SHP77 treated with DMSO at 0.1 percent for 48 hours (cell line): Measurements from ENCODE around the gene TIGIT.
"Not testable (repeated sequence)": the region's sequence is repeated elsewhere in the genome, so short reads cannot be mapped to it uniquely, and the experiment has no call there.

Source experiments
- DNase-seq: peaks from one replicate; lab custom pipeline; 2025; lab: John Stamatoyannopoulos, UW

Gene TIGIT

DNA sequence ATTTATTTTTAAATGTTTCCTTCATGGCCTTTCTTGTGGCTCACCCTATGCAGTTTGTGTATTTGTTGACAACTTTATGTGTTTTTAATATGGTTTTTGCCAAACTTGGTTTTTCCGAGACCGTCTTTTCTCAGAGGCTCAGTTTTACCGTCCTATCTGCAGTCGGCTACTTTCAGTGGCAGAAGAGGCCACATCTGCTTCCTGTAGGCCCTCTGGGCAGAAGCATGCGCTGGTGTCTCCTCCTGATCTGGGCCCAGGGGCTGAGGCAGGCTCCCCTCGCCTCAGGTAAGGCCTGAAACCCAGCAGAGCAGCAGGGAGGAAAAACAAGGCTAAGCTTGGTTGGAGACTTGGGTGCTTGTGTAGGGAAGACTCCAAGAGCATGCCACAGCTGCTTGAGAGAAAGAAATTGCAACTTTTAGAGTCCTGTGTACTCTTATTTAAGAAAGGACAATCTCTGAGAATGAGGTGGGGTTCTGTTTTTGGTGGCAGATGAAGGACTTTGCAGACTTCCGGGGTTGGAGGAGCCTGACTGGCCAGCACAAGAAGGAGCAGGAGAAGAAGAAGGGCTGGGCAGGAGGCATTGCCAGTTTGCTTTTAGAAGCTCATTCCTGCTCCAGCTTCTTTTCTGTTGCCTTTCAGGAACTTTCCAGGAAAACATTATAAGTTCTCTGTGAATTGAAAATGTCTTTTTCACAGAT is at the start of gene TIGIT:
Gene TIGIT, plus strand, starts transcription at position 191 of the 698 bp plus-strand sequence. Its CDS starts 34 bp downstream, at position 225.
- DNase-seq: no peak

DNA sequence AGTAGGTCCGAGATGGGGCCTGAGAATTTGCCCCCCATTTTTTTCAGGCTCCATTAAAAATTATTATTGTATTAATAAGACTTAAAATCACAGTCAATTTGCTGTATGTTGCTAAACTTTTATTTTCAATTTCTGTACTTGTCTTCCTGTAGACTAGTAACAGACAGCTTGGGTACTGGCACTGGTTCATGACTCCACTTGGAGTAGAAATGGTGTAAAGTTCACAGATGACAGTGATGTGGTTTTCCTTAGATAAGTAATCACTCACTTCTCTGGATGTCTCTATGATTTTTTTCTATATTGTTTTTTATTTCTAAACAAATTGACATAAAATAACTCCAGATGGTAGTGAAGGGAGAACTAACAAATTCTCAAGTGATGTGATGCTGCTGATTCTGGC is 40.9 kb upstream of the TIGIT start:
- no peak for DNase-seq

DNA sequence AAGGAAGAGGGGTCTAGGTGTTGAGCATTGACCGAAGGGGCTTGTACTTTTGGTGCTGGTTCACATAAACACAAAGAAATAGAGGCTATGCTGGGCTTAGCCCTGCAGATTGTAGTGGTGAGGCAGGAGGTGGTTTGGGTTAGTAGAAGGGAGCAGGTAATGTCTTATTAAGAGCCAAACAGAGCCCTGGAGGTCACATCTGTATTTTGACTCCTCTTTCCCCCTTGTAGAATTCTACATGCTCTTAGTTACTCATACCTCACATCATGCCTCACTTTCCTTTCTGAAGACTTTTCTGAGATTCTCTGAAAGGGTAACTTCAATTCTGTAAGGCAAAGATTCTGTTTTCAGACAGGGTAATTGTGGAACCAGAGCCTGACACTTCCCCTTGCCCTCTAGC is 40.3 kb upstream of the TIGIT start:
- DNase-seq: no peak

DNA sequence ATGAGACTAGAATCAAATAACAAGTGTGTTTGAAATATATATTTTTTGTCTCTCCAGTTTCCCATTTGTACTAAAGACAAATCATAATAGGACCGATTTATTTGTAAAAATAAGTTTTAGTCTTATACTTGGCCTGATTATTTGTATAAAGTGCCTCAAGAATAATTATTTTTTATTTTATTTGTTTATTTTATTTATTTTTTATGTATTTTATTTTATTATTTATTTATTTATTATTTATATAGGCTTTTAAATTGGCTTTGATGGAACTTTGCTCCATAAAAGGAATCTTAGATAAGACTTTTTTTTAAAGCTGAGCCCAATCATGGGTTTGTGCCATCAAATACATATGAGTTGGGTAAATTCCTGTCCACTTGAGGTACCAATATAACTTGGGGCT is 34.3 kb upstream of the TIGIT start:
- DNase-seq: no peak

DNA sequence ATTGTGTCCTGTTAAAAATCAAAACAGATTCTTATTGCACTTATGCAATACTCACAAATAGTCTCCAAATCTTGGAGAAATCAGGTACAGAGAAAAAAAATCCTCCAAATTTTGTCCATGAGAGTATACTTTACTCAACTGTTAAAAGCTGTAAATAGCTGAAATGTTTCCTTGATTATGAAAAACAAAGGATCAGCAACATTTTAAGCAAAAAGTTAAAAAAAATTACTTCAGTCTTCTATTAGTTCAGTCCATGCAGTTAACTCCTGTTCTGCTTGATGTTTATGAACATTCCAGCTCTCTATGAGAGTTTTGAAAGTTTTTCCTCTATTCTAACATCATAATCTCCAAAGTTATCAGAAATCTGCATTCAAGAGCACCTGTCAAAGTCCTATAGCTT is 33.7 kb upstream of the TIGIT start:
- no peak for DNase-seq

DNA sequence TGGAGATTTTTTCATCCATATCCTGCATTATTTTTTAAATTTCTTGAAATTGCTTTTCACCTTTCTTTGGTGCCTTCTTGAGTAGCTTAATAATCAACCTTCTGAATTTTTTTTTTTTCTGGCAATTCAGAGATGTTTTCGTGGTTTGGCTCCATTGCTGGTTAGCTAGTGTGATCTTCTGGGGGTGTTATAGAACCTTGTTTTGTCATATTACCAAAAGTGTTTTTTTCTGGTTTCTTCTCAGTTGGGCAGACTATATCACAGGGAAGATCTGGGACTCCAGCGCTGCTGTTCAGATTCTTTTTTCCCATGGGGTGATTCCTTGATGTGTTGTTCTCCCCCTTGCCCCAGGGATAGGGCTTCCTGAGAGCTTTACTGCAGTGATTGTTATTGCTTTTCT is 23.8 kb upstream of the TIGIT start:
- no peak for DNase-seq

DNA sequence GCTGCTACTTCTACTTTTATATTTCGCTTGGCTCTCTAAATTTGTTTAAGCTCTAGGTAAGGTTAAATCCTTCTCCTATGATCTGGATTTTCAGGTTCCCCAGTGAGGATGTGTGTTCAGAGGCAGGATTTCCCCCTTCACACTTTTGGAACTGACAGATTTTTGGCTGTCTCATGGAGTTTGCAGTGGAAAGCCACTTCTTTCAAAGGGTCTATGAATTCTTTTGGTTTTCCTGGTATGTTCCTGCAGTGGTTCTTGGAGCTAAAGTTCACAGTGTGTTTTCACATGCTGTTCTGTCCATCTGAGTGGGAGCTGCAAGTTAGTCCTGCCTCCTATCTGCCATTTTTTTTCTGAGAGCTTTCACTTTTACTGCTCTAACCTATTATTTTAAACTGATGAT is 21.6 kb upstream of the TIGIT start:
- no peak for DNase-seq

DNA sequence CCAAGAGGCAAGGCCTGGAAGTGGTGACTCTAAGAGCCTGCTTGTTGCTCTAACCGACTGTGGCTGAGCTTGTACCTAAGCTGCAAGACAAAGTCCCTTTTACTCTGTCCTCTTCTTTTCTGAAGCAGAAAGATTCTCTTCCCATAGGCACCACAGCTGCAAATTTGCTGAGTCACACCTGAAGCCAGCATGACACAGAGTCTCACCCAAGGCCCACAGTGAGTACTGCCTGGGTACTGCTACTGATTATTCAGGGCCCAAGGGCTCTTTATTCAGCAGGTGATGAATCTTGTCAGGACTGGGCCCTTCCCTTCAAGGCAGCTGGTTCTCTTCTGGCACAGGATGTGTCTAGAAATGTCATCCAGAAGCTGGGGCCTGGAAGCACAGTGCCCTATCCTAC is 18.9 kb upstream of the TIGIT start:
- DNase-seq: no peak

DNA sequence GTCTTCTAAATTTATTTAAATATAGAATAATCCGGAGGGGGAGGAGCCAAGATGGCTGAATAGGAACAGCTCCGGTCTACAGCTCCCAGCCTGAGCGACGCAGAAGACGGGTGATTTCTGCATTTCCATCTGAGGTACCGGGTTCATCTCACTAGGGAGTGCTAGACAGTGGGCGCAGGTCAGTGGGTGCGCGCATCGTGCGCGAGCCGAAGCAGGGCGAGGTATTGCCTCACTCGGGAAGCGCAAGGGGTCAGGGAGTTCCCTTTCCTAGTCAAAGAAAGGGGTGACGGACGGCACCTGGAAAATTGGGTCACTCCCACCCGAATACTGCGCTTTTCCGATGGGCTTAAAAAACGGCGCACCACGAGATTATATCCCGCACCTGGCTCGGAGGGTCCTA is 17.0 kb upstream of the TIGIT start:
- DNase-seq: not testable (repeated sequence)

DNA sequence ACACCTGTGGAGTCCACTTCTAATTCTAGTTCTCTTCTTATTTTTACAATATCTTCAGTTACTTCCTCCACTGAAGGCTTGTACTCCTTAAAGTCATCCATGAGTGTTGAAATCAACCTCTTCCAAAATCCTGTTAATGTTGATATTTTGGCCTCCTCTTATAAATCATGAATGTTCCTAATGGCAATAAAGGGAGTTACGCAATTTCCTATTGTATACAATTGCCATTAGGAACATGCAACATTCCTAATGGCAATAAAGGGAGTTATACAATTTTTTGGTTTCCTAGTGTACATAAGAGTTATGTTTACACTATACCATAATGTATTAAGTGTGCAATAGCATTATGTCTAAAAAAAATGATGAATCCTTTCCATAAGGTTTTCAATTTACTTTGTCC is 9.2 kb upstream of the TIGIT start:
- no peak for DNase-seq

DNA sequence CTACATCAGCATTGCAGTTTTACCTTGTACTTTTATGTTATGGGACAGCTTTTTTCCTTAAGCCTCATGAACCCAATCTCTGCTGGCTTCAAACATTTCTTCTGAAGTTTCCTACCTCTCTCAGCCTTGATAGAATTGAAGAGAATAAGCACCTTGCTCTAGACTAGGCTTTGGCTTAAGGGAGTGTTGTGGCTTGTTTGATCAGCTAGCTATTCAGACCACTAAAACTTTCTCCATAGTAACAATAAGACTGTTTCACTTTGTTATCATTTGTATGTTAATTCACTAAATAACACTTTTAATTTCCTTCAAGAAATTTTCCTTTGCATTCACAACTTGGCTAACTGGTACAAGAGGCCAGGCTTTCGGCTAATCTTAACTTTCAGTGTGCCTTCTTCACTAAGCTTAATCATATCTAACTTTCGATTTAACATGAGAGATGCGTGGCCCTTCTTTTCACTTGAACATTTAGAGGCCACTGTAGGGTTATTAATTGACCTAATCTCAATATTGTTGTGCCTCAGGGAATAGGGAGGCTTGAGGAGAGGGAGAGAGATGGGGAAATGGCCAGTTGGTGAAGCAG is 8.1 kb upstream of the TIGIT start:
- DNase-seq: no peak

DNA sequence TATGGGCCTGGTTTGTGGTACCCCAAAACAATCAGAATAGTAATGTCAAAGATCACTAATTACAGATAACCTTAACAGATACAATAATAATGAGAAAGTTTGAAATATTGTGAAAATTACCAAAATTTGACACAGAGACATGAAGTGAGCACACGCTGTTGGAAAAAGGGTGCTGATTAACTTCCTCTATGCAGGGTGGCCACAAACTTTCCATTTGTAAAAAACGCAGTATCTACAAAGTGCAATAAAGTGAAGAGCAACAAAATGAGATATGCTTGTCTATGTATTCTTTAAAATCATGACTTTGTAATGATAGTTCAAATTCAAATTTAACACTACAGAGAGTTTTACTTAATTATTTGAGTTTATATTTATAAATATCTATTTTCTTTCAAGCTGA is 7.6 kb upstream of the TIGIT start:
- no peak for DNase-seq

DNA sequence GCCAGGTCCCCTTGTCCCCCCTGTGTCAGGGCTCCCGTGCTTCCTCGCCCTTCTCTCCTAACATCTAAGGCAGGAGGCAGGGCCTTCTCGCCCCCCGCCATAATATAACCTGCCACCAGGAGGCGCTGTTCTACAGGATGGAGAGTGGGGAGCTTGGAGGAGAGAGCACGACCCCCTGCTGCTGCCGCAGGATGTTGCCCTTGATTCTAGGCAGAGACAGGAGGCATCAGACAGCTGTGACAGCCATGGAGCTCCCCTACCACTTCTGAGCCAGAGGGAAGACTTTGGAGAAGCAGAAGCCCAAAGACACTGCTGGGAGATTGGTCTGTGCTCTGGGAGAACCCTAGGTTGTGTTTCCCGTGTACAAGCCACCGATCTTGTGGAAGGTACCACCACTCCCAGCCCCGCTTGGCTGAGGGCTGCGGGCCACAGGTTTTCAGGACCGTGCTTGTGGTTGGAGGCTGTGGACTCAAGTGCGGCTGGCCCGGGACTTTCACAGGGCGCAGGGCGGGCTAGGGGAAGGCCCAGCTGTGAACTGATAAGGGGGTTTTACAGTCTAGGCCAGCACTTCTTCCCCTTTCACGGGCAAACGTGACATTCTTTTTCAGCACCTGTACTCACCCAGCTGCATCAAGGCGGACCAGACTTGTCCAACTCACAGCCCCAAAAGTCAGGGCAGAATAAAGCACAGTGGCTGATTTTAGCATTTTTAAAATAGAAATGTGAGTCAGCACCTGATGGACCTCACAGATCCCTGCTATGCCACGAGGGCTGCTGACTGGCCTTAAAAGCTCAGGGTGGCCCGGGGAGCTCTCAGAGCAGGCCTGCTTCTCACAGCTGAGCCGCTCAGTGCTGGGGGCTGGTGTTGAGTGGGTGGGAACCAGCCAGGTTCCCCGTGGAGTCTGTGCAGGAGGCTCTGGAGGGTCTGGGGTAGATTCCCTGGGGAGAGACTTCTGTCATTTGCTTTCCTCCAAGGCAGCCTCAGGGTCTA is 2.6 kb upstream of the TIGIT start:
- DNase-seq: no peak

DNA sequence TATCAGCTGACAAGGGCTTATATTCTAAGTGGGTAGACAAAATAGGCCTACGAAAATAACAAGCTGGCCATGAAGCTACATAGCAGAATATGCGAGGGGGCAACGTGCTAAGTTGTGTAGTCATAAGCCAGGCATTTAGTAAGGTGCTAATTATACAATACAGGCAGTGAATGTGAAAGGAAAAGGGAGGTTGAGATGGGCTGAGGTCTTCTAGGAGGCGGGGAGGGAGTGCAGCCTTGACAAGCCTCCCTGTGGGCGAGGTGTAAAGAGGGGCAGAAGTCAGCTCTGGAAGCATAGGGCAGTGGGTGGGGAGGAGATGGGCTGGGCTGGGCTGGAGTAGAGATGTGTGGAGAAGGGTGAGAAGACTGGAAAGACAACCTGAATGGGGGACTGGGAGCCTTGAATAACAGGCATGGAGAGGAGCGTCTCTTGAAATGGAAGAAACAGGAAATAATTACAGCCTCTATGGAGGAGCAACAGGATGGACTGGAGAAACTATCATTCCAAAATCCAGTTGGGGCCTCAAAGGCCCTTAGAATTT is 1.2 kb downstream of the TIGIT start:
- DNase-seq: no peak

DNA sequence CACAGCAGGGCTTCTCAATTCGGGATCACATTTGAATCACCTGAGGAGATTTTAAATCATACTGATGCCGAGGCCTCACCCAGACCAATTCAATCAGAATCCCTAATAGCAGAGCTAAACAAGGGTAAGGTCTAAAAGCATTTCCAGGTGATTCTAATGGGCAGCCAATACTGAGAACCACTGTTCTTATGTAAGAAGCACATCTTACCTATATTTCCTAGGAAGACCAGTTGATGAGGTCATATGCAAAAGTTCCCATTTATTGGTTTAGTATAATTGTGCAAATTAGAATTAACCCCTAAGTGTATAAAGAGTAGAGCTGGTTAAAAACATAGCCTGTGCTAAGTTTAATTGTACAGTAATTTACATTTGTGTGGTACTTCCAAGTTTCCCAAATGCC is 2.1 kb downstream of the TIGIT start:
- DNase-seq: no peak

DNA sequence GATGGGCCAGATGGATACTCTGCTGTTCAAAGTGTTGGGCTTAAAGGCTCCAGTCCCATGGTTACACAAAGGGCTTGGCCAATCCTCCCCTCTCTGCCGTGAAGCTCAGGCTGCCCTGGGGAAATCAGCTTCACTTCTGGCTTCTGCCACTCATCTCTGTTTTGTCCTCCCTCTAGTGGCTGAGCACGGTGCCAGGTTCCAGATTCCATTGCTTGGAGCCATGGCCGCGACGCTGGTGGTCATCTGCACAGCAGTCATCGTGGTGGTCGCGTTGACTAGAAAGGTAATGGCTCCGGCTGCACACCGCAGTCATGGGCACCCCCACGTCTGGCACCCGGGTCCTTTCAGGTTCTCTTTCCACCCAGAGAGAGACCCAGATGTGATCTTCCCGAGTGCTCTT is 5.6 kb downstream of the TIGIT start:
- DNase-seq: no peak

DNA sequence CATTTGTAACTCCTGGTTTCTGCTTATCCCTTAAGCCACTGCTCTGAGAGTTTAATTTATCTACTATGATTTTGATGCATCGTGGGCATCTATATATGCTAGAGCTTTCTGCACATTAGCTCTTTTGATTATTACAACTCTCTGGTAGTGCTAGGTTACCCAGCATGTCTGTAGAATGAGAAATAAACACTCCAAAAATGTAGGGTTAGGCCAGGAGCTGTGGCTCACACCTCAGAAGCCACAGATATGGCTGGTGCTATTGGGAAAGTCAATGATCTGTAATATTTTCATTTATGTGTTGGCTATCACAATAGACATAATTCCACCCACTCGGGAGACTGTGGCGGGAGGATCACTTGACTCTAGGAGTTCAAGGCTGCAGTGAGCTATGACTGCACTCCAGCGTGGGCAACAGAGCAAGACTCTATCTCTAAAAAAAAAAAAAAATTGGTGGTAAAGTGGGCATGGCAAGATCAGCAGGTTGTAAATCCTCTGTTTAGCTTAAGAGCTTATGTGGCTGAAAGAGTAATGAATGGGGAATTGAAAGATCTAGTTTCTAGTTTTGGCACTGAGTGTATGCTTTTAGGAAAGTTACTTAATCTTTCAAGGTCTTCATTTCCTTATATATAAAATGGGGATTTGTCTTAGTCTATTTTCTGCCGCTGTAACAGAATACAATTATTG is 6.3 kb downstream of the TIGIT start:
- no peak for DNase-seq

DNA sequence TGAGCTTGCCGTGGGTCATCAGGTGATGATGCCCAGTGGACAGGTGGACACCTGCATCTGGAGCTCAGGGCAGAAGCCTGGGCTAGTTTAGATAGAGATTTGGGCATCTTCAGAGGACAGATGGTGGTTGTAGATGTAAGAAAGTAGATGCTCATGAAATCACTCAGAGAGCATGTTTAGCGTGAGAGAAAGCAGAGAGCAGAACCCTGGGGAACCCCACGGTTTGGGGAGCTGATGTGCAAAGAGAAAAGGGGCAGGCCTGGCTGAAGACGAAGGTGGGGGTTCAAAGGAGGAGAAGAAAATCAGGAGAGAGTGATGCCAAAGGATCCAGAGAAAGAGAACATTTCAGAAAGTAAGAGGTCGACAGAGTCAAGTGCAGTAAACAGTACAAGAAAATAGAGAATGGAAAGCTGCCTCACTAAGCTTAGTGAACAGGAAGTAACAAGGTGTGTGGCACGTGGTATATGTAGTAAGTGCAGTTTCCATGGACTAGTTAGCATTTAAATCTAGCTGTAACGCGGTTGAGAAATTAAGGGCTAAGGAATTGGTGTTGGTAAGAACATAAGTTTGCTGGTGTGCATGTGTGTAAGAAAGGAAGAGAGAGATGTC is 13.5 kb downstream of the TIGIT start:
- DNase-seq: no peak

DNA sequence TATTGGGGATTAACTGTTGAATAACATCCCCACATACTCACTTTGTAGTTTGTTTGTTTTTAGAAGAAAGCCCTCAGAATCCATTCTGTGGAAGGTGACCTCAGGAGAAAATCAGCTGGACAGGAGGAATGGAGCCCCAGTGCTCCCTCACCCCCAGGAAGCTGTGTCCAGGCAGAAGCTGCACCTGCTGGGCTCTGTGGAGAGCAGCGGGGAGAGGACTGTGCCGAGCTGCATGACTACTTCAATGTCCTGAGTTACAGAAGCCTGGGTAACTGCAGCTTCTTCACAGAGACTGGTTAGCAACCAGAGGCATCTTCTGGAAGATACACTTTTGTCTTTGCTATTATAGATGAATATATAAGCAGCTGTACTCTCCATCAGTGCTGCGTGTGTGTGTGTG is 14.0 kb downstream of the TIGIT start:
- DNase-seq: no peak

DNA sequence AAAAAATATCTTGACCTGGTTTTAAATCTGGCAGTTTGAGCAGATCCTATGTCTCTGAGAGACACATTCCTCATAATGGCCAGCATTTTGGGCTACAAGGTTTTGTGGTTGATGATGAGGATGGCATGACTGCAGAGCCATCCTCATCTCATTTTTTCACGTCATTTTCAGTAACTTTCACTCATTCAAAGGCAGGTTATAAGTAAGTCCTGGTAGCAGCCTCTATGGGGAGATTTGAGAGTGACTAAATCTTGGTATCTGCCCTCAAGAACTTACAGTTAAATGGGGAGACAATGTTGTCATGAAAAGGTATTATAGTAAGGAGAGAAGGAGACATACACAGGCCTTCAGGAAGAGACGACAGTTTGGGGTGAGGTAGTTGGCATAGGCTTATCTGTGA is 14.5 kb downstream of the TIGIT start:
- DNase-seq: no peak

DNA sequence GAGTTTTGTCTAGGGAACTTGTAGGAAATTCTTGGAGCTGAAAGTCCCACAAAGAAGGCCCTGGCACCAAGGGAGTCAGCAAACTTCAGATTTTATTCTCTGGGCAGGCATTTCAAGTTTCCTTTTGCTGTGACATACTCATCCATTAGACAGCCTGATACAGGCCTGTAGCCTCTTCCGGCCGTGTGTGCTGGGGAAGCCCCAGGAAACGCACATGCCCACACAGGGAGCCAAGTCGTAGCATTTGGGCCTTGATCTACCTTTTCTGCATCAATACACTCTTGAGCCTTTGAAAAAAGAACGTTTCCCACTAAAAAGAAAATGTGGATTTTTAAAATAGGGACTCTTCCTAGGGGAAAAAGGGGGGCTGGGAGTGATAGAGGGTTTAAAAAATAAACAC is 15.0 kb downstream of the TIGIT start:
- DNase-seq: no peak

DNA sequence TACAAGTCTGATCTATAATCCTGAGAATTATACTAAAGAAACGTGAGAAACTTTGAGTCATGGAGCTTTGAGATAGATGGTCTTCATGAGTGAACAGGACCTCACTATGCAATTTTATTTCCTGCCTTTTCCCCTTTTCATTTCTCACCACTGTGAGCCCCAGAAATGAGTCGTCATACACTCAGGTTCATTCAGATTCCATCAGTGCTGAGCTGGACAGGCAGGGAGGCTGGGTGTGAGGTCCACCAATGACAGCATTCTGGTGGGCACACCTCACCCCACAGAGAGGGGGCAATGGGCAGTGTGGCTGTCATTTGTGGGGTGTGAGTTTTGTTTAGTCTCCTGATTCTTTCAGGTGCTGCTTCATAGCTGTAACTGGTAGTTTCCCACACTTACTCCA is 16.9 kb downstream of the TIGIT start:
- no peak for DNase-seq
